ENCODE results near the gene ZYX.

ZYX gene

GRCh38 chr7:143354376-143354775 is 26.8 kb upstream of the ZYX start:
- no peak for DNase-seq (ENCODE audit: low read depth)
- Histone ChIP-seq H3K36me3 (ENCODE audit: control insufficient read depth, insufficient read depth, low read length, severe bottlenecking) (no peaks in the 10 kb centered on the region), H3K9me3 (ENCODE audit: control insufficient read depth, low read length) (no peaks in the 10 kb centered on the region), H3K4me1 (ENCODE audit: control insufficient read depth, insufficient read depth, low read length) (no peaks in the 10 kb centered on the region), H3K27me3 (replicated peaks; ENCODE audit: control insufficient read depth, insufficient read depth, low read length) (peaks cover 21% of the 10 kb centered on the region), H3K9ac (ENCODE audit: low read length) (no peak overlapping the region), H3K4me3 (ENCODE audit: low read length) (no peak overlapping the region)

DNA sequence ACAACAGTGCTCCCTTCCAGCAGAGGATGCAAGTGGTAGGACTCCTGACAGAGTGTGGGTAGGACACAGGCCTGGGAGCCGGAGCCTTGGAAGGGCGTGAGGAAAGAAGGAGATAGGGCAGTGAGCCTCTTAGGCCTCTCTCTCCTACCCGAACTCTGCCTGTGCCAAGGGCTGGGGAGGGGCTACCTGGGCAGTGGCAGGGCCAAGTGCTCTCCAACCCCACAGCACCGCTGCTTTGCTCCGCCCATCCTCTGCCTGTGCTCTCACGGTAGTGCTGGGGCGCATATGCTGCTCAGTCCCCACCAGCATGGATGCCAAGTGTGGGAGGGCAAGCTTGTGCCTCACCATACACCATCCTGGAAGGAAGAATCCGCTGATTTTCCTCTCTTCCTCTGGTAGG is 26.2 kb upstream of the ZYX start:
- Histone ChIP-seq H3K4me1 (ENCODE audit: control insufficient read depth, insufficient read depth, low read length) (no peaks in the 10 kb centered on the region), H3K4me3 (ENCODE audit: low read length) (no peak overlapping the region), H3K9ac (ENCODE audit: low read length) (no peak overlapping the region), H3K9me3 (ENCODE audit: control insufficient read depth, low read length) (no peaks in the 10 kb centered on the region), H3K27me3 (replicated peaks; ENCODE audit: control insufficient read depth, insufficient read depth, low read length) (peaks cover 15% of the 10 kb centered on the region), H3K36me3 (ENCODE audit: control insufficient read depth, insufficient read depth, low read length, severe bottlenecking) (no peaks in the 10 kb centered on the region)
- DNase-seq (ENCODE audit: low read depth): no peak

- H3K9ac ChIP-seq (ENCODE audit: low read length): no peak overlapping the region
- H3K4me1 ChIP-seq (ENCODE audit: control insufficient read depth, insufficient read depth, low read length): no peaks in the 10 kb centered on the region
- no peaks in the 10 kb centered on the region for H3K36me3 ChIP-seq (ENCODE audit: control insufficient read depth, insufficient read depth, low read length, severe bottlenecking)
- no peaks in the 10 kb centered on the region for H3K9me3 ChIP-seq (ENCODE audit: control insufficient read depth, low read length)
- peaks cover 9% of the 10 kb centered on the region for H3K27me3 ChIP-seq (replicated peaks; ENCODE audit: control insufficient read depth, insufficient read depth, low read length)
- no peak for DNase-seq (ENCODE audit: low read depth)
- H3K4me3 ChIP-seq (ENCODE audit: low read length): no peak overlapping the region
These were observed 25.4 kb upstream of the ZYX start for GRCh38 chr7:143355450-143356385.

GRCh38 chr7:143356414-143357050 is 24.6 kb upstream of the ZYX start:
- H3K9ac ChIP-seq (ENCODE audit: low read length): no peak overlapping the region
- no peaks in the 10 kb centered on the region for H3K4me1 ChIP-seq (ENCODE audit: control insufficient read depth, insufficient read depth, low read length)
- H3K27me3 ChIP-seq (replicated peaks; ENCODE audit: control insufficient read depth, insufficient read depth, low read length): peaks cover 4% of the 10 kb centered on the region
- no peaks in the 10 kb centered on the region for H3K36me3 ChIP-seq (ENCODE audit: control insufficient read depth, insufficient read depth, low read length, severe bottlenecking)
- H3K4me3 ChIP-seq (ENCODE audit: low read length): no peak overlapping the region
- H3K9me3 ChIP-seq (ENCODE audit: control insufficient read depth, low read length): no peaks in the 10 kb centered on the region
- DNase-seq (ENCODE audit: low read depth): no peak

GRCh38 chr7:143358626-143359025 is 22.5 kb upstream of the ZYX start:
- no peak overlapping the region for H3K9ac ChIP-seq (ENCODE audit: low read length)
- H3K27me3 ChIP-seq (replicated peaks; ENCODE audit: control insufficient read depth, insufficient read depth, low read length): peaks cover 11% of the 10 kb centered on the region
- no peaks in the 10 kb centered on the region for H3K4me1 ChIP-seq (ENCODE audit: control insufficient read depth, insufficient read depth, low read length)
- no peak for DNase-seq (ENCODE audit: low read depth)
- H3K36me3 ChIP-seq (ENCODE audit: control insufficient read depth, insufficient read depth, low read length, severe bottlenecking): no peaks in the 10 kb centered on the region
- H3K4me3 ChIP-seq (ENCODE audit: low read length): no peak overlapping the region
- H3K9me3 ChIP-seq (ENCODE audit: control insufficient read depth, low read length): no peaks in the 10 kb centered on the region

DNA sequence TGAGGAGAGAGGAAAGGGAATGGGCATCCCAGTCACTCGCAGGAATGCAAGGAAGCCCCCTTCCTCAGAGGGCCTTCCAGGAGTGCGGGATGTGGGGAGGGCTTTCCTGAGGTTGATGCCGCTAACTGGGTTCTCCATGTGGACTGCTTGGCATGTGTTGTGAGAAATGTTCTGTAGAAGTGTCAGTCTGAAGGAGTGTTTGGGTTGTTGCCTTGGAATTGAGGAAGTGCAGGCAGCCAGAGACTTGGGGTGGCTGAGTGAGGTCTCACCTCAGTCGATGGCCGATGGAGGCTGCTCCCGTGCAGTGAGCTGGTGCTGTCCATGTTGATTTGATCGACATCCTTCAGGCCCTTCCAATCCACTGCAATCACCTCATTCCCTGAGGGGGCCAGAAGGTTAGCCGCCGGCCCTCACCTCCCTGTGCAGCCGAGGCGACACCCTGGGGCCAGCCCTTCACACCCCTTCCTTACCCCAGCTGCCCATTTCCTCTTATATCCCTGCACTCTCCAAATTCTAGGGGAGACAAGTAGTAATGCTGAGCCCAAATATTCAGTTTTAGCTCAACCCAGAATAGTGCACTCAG is 21.3 kb upstream of the ZYX start:
- no peak for DNase-seq (ENCODE audit: low read depth)
- H3K36me3 ChIP-seq (ENCODE audit: control insufficient read depth, insufficient read depth, low read length, severe bottlenecking): no peaks in the 10 kb centered on the region
- no peaks in the 10 kb centered on the region for H3K9me3 ChIP-seq (ENCODE audit: control insufficient read depth, low read length)
- no peak overlapping the region for H3K4me3 ChIP-seq (ENCODE audit: low read length)
- no peaks in the 10 kb centered on the region for H3K4me1 ChIP-seq (ENCODE audit: control insufficient read depth, insufficient read depth, low read length)
- peaks cover 8% of the 10 kb centered on the region for H3K27me3 ChIP-seq (replicated peaks; ENCODE audit: control insufficient read depth, insufficient read depth, low read length)
- H3K9ac ChIP-seq (ENCODE audit: low read length): no peak overlapping the region

GRCh38 chr7:143360788-143361551 is 20.2 kb upstream of the ZYX start:
- DNase-seq (ENCODE audit: low read depth): no peak

DNA sequence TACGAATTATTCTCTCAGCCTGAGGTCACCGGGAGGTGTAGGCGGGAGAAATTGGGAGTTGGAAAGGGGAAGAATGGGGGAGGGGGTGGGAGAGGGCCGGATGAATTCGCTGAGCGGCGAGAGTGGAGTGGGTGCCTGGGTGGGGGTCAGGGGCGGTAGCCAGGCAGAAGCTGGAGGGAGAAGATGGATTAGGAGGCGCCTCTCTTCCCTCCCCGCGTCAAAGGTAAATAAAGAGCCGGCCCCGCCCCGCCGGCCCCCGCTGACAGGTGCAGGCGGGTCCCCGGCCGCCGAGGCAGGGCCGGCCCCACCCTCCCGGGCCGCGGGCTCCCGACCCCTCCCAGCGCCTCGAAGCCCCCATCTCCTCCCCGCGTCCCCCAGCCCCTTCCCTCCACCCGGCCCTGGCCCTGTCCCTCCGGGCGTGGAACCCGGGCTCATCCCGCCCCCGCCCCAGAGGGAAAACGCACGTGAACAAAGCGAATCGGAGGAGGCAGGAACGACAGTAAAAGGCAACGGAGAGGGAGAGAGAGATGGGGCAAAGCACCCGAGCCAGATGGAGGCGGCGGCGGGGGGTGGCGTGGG is 19.5 kb upstream of the ZYX start:
- Histone ChIP-seq H3K9me3 (ENCODE audit: control insufficient read depth, low read length) (no peaks in the 10 kb centered on the region), H3K4me3 (ENCODE audit: low read length) (peak overlapping the region; percentile 81), H3K27me3 (replicated peaks; ENCODE audit: control insufficient read depth, insufficient read depth, low read length) (peaks cover 8% of the 10 kb centered on the region), H3K4me1 (ENCODE audit: control insufficient read depth, insufficient read depth, low read length) (no peaks in the 10 kb centered on the region), H3K9ac (ENCODE audit: low read length) (no peak overlapping the region), H3K36me3 (ENCODE audit: control insufficient read depth, insufficient read depth, low read length, severe bottlenecking) (no peaks in the 10 kb centered on the region)
- peak; percentile 25 for DNase-seq (ENCODE audit: low read depth)

More at GRCh38 chr7:143360788-143361551, 20.2 kb upstream of the ZYX start:
- no peak overlapping the region for H3K9ac ChIP-seq (ENCODE audit: low read length)
- H3K4me3 ChIP-seq (ENCODE audit: low read length): no peak overlapping the region
- peaks cover 8% of the 10 kb centered on the region for H3K27me3 ChIP-seq (replicated peaks; ENCODE audit: control insufficient read depth, insufficient read depth, low read length)
- H3K4me1 ChIP-seq (ENCODE audit: control insufficient read depth, insufficient read depth, low read length): no peaks in the 10 kb centered on the region
- H3K9me3 ChIP-seq (ENCODE audit: control insufficient read depth, low read length): no peaks in the 10 kb centered on the region
- no peaks in the 10 kb centered on the region for H3K36me3 ChIP-seq (ENCODE audit: control insufficient read depth, insufficient read depth, low read length, severe bottlenecking)

DNA sequence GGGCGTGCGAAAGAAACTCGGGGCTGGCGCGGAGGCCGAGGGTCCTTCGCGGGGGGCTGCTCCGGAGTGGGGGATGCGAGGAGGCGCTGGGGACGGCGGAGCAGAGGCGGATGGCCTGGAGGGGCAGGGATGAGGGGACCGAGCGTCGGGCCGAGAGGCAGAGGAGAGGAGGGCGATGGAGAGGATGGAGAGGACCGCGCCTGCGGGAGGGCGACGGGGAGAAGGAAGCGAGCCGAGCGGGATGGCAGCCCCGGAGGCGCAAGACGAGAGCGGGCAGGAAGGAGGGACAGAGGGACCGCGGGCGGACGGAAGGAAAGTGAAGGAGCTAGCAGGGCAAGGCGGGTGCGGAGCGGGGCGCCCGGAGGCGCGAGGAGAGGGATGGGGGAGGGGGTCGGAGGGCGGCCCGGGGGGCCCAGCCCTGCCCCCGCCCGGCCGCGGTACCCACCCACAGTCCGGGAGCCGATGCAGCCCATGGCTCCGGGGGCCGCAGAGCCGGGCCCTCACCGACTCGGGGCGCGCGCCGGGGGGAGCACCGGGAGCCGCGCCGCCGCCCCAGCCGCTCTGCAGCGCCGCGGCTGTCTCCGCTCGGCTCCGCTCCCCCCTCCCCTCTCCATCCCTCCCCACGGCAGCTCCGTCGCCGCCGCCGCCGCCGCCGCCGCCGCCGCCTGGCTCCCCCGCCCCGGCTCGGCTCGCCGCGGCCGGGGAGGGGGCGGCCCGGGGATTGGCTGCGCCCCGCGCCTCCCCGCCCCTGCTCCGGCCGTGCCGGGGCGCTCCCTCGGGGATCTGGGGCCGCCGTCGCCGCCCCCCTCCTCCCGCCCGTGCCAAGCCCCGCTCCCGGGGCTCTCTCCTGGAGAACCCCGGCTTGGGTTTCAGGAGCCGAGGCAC is 18.8 kb upstream of the ZYX start, which contains the start of gene FAM131B:
Gene FAM131B, minus strand, starts transcription at position 583 of the 885 bp plus-strand sequence. Its CDS starts 110 bp downstream, at position 473.
- no peaks in the 10 kb centered on the region for H3K36me3 ChIP-seq (ENCODE audit: control insufficient read depth, insufficient read depth, low read length, severe bottlenecking)
- no peaks in the 10 kb centered on the region for H3K9me3 ChIP-seq (ENCODE audit: control insufficient read depth, low read length)
- peak within 1 kb of the TSS; percentile 81 for H3K4me3 ChIP-seq (ENCODE audit: low read length)
- peak within 1 kb of the TSS; percentile 66 for H3K9ac ChIP-seq (ENCODE audit: low read length)
- DNase-seq (ENCODE audit: low read depth): peak; percentile 65
- no peaks in the 10 kb centered on the region for H3K4me1 ChIP-seq (ENCODE audit: control insufficient read depth, insufficient read depth, low read length)
- peaks cover 8% of the 10 kb centered on the region for H3K27me3 ChIP-seq (replicated peaks; ENCODE audit: control insufficient read depth, insufficient read depth, low read length)
